Mesothelial cell of epicardium (in vitro differentiated cells): Measurements from ENCODE around the gene NCAM2. TPM values are rescaled to one million over a fixed set of nuclear protein-coding genes. Genes with fewer than 3 reads are reported as not detected.

ENCODE experiments used
- DNase-seq, 2 experiments: peaks; one replicate each; pipeline ENCODE4 v3.0.0; 2021; ENCODE audit warnings: low spot score in 2 of 2; ENCODE audit not compliant: unreplicated experiment in 2 of 2
- H3K27ac Mint-ChIP-seq: 2 replicates; pipeline ENCODE4 v1.8.0; 2021; ENCODE audit warnings: mixed read lengths
- H3K27me3 Mint-ChIP-seq: 2 replicates; pipeline ENCODE4 v1.8.0; 2021; ENCODE audit warnings: low read depth, mixed read lengths
- H3K36me3 Mint-ChIP-seq: 2 replicates; pipeline ENCODE4 v1.8.0; 2021; ENCODE audit warnings: mixed read lengths
- H3K4me1 Mint-ChIP-seq: 2 replicates; pipeline ENCODE4 v1.8.0; 2021; ENCODE audit warnings: mixed read lengths
- H3K4me3 Mint-ChIP-seq: 2 replicates; pipeline ENCODE4 v1.8.0; 2021; ENCODE audit warnings: mild to moderate bottlenecking, moderate library complexity, mixed read lengths
- H3K9me3 Mint-ChIP-seq: 2 replicates; pipeline ENCODE4 v1.8.0; 2021; ENCODE audit warnings: mixed read lengths
- CTCF ChIP-seq: fragments of 200-600 bp; sonication (generic); IDR thresholded peaks from one replicate; pipeline ENCODE4 v1.5.0; 2021; ENCODE audit warnings: antibody characterized with exemption; ENCODE audit not compliant: unreplicated experiment
- total RNA-seq: library from RNA; stranded (reverse); gene quantifications from 3 replicates; pipeline ENCODE4 v1.2.1, GENCODE V29; 2021

NCAM2 gene
- total RNA-seq, 1 donor from 2014 or later, result 34.0 TPM

GRCh38 chr21:21119091-21119490, 120.9 kb downstream of the NCAM2 start:
- Mint-ChIP-seq H3K4me3 (no peak overlapping the region), H3K27me3 (peaks cover 2% of the 10 kb centered on the region), H3K4me1 (no peaks in the 10 kb centered on the region), H3K36me3 (peaks cover 3% of the 10 kb centered on the region), H3K27ac (no peak overlapping the region), H3K9me3 (peaks cover 5% of the 10 kb centered on the region)
- no peak for DNase-seq
- TF ChIP-seq CTCF, result no peak

- Mint-ChIP-seq H3K27me3 (peaks cover 2% of the 10 kb centered on the region), H3K36me3 (peaks cover 3% of the 10 kb centered on the region), H3K27ac (no peak overlapping the region), H3K4me1 (no peaks in the 10 kb centered on the region), H3K4me3 (no peak overlapping the region), H3K9me3 (peaks cover 5% of the 10 kb centered on the region)
- DNase-seq, result no peak
- TF ChIP-seq CTCF, result no peak
Measured at GRCh38 chr21:21122680-21123079, 124.5 kb downstream of the NCAM2 start.

- H3K4me3 Mint-ChIP-seq, result no peak overlapping the region
- H3K36me3 Mint-ChIP-seq, result no peaks in the 10 kb centered on the region
- H3K27me3 Mint-ChIP-seq, result peaks cover 4% of the 10 kb centered on the region
- H3K27ac Mint-ChIP-seq, result no peak overlapping the region
- H3K9me3 Mint-ChIP-seq, result peaks cover 3% of the 10 kb centered on the region
- TF ChIP-seq CTCF, result no peak
- H3K4me1 Mint-ChIP-seq, result no peaks in the 10 kb centered on the region
- no peak for DNase-seq
Measured at GRCh38 chr21:21132390-21132789, 134.2 kb downstream of the NCAM2 start.

DNA sequence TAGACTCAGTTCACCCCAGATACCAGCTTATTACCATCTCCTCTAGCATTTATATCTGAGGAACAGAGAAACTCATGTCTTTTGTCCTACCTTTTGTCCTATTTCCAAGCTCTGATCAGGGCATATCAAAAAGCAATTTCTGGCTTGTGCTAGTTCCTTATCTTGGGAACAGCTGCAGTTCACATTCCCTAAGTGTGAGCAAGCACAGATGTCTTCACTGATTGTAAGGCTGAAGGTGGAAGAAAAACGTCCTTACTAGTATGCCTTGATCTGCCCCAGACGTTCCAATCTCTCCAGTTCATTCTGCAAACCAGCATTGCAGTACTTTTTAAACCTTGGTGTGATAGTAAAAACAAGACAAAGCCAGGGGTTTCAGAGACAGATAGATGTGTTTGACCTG, 139.8 kb downstream of the NCAM2 start:
- no peak overlapping the region for H3K27ac Mint-ChIP-seq
- DNase-seq, result no peak
- H3K4me3 Mint-ChIP-seq, result no peak overlapping the region
- no peaks in the 10 kb centered on the region for H3K27me3 Mint-ChIP-seq
- H3K36me3 Mint-ChIP-seq, result peaks cover 3% of the 10 kb centered on the region
- H3K9me3 Mint-ChIP-seq, result no peaks in the 10 kb centered on the region
- peaks cover 5% of the 10 kb centered on the region for H3K4me1 Mint-ChIP-seq
- TF ChIP-seq CTCF, result no peak

GRCh38 chr21:21146587-21147373, 148.6 kb downstream of the NCAM2 start:
- Mint-ChIP-seq H3K4me1 (no peaks in the 10 kb centered on the region), H3K27ac (no peak overlapping the region), H3K27me3 (peaks cover 2% of the 10 kb centered on the region), H3K36me3 (peaks cover 3% of the 10 kb centered on the region), H3K4me3 (no peak overlapping the region), H3K9me3 (peaks cover 3% of the 10 kb centered on the region)
- DNase-seq, result no peak
- TF ChIP-seq CTCF, result no peak
